GM12864 (cell line): Measurements from ENCODE around the gene MRFAP1.

ENCODE experiments used
- DNase-seq: peaks from one replicate; pipeline ENCODE4 v3.0.0-alpha.2; 2011; ENCODE audit warnings: low read depth
- H3K4me3 ChIP-seq: 2 replicates; pipeline ENCODE4 v1.5.1; 2011; ENCODE audit warnings: mild to moderate bottlenecking, low read depth, low read length, control low read depth
- CTCF ChIP-seq: IDR thresholded peaks from 2 replicates; pipeline ENCODE4 v1.5.1; 2011; ENCODE audit warnings: low read depth, mild to moderate bottlenecking, moderate library complexity, low read length, control low read depth, inconsistent platforms; ENCODE audit errors: missing control alignments

The MRFAP1 gene

DNA sequence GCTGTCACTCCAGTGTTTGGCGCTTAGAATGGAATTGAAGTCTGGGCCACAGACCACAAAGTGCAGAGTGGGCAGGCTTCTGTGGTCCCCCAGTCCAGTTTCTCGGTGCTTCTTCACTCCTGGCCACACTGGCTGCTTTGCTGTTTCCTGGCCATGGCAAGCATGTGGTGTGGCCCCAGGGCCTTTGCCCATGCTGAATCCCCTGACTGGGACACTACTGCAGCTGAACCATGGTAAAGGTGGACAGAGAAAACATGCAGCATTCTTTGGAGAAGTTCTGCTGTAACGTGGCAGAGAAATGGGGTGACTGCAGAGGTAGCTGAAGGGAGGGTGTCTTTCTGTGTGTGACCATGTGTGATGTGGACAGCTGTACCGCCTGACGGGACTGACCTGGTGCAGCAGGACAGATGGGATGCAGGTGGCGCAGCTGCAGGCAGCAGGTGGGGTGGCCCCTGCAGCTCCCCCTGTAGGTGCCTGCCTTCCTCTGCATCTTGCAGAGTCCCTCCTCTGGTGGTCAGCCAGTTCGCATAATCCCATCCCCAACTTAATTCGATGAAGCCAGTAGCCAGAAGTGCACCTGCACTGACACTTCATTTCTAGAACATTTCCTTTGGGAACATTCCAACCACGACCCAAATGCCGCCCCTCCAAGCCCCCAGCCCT lies 40.0 kb downstream of the MRFAP1 start:
- DNase-seq: no peak
- H3K4me3 ChIP-seq: no peak overlapping the region

GRCh38 chr4:6681191-6681590 lies 40.7 kb downstream of the MRFAP1 start:
- no peak for DNase-seq
- no peak overlapping the region for H3K4me3 ChIP-seq
- peak; percentile 60 for TF ChIP-seq CTCF

More for the DNA sequence above, 40.0 kb downstream of the MRFAP1 start:
- peak; percentile 38 for TF ChIP-seq CTCF

DNA sequence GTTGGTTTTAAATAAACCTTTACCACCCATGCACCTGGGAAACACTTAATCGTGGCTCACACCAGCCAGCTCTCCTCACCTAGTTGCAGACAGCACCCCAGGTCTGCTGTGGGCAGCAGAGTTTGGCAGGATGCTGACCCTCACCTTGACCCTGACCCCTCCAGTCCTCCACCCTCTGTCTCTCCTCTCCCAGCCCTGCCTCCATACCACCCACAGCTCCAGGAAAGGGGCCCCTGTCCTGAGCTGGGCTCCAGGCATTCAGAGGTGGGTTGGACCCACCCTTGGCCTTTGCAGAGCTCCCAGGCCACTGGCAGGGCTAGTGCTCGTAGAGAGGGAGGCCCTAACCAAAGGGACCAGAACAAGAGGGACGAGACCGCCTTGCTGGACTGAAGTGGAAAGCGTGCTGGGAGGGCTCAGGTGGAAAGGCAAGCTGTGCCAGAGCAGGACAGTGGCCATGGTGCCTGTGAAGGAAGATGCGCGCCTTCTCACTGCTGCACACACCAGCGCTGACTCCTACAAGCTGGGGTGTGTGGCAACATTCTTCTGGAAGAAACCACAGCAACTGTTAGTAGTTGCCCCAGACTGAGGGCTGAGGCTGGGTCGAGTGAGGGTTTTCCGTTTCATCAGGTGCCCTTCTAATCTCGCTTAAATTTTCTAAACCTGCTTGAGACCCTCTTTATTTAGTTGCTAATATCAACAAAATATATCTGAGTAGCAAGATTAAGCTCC lies 42.5 kb downstream of the MRFAP1 start:
- DNase-seq: no peak
- no peak overlapping the region for H3K4me3 ChIP-seq
- TF ChIP-seq CTCF: no peak

GRCh38 chr4:6684656-6685055 lies 44.2 kb downstream of the MRFAP1 start:
- no peak for DNase-seq
- TF ChIP-seq CTCF: no peak
- no peak overlapping the region for H3K4me3 ChIP-seq

- H3K4me3 ChIP-seq: no peak overlapping the region
- DNase-seq: no peak
- TF ChIP-seq CTCF: no peak
Measured at GRCh38 chr4:6686104-6686787, 45.8 kb downstream of the MRFAP1 start.

DNA sequence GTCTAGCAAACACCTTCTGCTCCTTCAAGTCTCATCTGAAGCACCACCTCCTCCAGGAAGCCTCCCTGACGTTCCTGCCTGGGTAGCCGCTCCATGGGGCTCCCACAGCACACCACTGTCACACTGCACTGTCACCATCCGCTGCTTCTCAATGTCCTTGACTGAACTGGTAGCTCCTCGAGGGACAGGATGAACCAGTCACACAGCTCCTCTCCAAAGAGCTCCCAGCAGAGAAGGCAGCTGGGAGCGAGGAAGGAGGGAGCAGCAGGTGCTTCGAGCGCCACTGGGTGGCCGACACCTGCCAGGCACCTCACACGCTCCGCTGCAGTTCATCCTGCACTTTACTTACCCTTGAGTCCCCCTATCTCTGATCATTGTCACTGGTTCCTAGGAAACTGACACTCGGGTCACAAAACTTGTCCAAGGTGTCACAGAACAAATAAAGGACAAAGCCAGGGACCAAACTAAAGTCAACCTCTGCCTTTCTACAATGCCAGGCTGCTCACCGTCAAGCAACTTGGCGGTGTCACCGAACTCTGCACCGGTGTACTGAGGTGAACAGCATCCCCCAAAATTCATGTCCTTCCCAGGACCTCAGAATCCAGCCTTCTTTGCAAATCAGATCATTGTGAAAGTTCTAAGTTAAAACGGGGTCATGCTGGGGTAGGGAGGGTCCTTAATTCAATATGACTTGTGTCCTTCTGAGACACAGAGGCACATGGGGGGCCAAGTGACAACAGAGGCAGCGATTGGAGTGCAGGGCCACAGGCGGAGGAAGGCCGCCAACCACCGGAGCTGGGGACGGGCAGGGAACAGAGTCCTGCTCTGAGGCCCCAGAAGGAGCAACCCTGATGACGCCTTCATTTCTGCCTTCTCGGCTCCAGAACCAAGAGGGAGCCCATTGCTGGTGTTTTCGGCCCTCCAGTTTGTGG lies 47.7 kb downstream of the MRFAP1 start:
- no peak for DNase-seq
- H3K4me3 ChIP-seq: no peak overlapping the region
- no peak for TF ChIP-seq CTCF
